Peyer's patch (tissue), 4 donors: ENCODE measurements around the gene ARFGAP3.

ENCODE experiments used
- POLR2A ChIP-seq, 2 donors: fragments of 450-650 bp; IDR thresholded peaks; one replicate each; pipeline ENCODE4 v1.5.1; 2017; ENCODE audit warnings: antibody characterized with exemption in 2 of 2, mild to moderate bottlenecking in 2 of 2, moderate library complexity in 2 of 2
- TF ChIP-seq, protein P1 (sequence below), 6 experiments: fragments of 450-650 bp in 4 of 6; fragments of 200-600 bp in 2 of 6; sonication (generic) in 1 of 6; IDR thresholded peaks; one replicate each; pipeline ENCODE4 v1.5.1; 2017 to 2019; ENCODE audit warnings: antibody characterized with exemption in 6 of 6, mild to moderate bottlenecking in 3 of 6, moderate library complexity in 1 of 6

DNA sequence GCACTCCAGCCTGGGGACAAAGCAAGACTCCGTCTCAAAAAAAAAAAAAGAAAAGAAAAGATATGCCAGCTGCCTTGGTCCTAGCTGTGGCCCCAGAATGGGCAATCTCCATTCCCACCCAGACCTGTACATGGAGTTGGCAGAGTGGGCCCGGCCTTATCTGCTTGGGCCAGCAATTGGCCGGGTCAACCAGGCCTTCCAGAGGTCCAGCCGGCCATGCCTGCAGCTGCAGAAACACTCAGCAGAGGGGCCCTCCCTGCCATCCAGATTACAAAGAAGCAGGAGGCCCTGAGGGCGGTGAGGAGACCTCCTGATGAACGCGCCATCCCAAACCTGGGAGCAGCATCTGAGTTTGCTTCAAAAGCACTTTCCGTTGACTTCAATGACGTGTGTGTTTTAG is 26.9 kb upstream of the ARFGAP3 start:
- TF ChIP-seq, protein P1, sequence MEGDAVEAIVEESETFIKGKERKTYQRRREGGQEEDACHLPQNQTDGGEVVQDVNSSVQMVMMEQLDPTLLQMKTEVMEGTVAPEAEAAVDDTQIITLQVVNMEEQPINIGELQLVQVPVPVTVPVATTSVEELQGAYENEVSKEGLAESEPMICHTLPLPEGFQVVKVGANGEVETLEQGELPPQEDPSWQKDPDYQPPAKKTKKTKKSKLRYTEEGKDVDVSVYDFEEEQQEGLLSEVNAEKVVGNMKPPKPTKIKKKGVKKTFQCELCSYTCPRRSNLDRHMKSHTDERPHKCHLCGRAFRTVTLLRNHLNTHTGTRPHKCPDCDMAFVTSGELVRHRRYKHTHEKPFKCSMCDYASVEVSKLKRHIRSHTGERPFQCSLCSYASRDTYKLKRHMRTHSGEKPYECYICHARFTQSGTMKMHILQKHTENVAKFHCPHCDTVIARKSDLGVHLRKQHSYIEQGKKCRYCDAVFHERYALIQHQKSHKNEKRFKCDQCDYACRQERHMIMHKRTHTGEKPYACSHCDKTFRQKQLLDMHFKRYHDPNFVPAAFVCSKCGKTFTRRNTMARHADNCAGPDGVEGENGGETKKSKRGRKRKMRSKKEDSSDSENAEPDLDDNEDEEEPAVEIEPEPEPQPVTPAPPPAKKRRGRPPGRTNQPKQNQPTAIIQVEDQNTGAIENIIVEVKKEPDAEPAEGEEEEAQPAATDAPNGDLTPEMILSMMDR (IDR thresholded peaks at IDR 0.05): no peak
- TF ChIP-seq POLR2A (IDR thresholded peaks at IDR 0.05): no peak
